Stimulated activated CD4-positive, alpha-beta T cell treated with anti-CD3 and anti-CD28 coated beads, Interleukin-12 subunit alpha, Interleukin-12 subunit beta, amount 100 ng/mL, for 48 hours (primary cell): ENCODE results near the gene FGFR2.

Source experiments
- DNase-seq, 3 donors: peaks; one replicate each; pipeline ENCODE4 v3.0.0-alpha.2; 2020; ENCODE audit warnings: low read depth in 2 of 3, low spot score in 1 of 3

The FGFR2 gene

GRCh38 chr10:121598263-121599249 lies at the start of gene FGFR2:
FGFR2 (minus strand) TSS chr10:121598444; CDS start chr10:121593817, 4,627 bp downstream.
- peak in 1 of 3 donors; percentile 4 for DNase-seq

- DNase-seq = no peak
Observed at GRCh38 chr10:121647401-121647800, 49.2 kb upstream of the FGFR2 start.

GRCh38 chr10:121645696-121646095 lies 47.5 kb upstream of the FGFR2 start:
- no peak for DNase-seq

- DNase-seq = no peak
Observed at GRCh38 chr10:121644501-121644900, 46.3 kb upstream of the FGFR2 start.

GRCh38 chr10:121640266-121640665 lies 42.0 kb upstream of the FGFR2 start:
- no peak for DNase-seq

GRCh38 chr10:121639416-121639815 lies 41.2 kb upstream of the FGFR2 start:
- no peak for DNase-seq

GRCh38 chr10:121637437-121637836 lies 39.2 kb upstream of the FGFR2 start:
- no peak for DNase-seq

- DNase-seq = no peak
Observed at GRCh38 chr10:121633056-121633455, 34.8 kb upstream of the FGFR2 start.

GRCh38 chr10:121631365-121632029 lies 33.3 kb upstream of the FGFR2 start:
- no peak for DNase-seq

- no peak for DNase-seq
Observed at GRCh38 chr10:121628859-121629258, 30.6 kb upstream of the FGFR2 start.

GRCh38 chr10:121627876-121628581 lies 29.8 kb upstream of the FGFR2 start:
- no peak for DNase-seq

GRCh38 chr10:121624836-121625486 lies 26.7 kb upstream of the FGFR2 start:
- no peak for DNase-seq

- DNase-seq = no peak
Observed at GRCh38 chr10:121618906-121619305, 20.7 kb upstream of the FGFR2 start.

- no peak for DNase-seq
Observed at GRCh38 chr10:121617176-121617575, 18.9 kb upstream of the FGFR2 start.

GRCh38 chr10:121616291-121616690 lies 18.0 kb upstream of the FGFR2 start:
- no peak for DNase-seq

- no peak for DNase-seq
Observed at GRCh38 chr10:121615836-121616235, 17.6 kb upstream of the FGFR2 start.

GRCh38 chr10:121615435-121615793 lies 17.2 kb upstream of the FGFR2 start:
- DNase-seq = no peak

GRCh38 chr10:121614613-121615434 lies 16.6 kb upstream of the FGFR2 start:
- no peak for DNase-seq

GRCh38 chr10:121613456-121613855 lies 15.2 kb upstream of the FGFR2 start:
- DNase-seq = no peak
